ENCODE data around the gene FAM240A.
"Not testable (repeated sequence)": the region's sequence is repeated elsewhere in the genome, so short reads cannot be mapped to it uniquely, and the experiment has no call there.

Gene FAM240A

DNA sequence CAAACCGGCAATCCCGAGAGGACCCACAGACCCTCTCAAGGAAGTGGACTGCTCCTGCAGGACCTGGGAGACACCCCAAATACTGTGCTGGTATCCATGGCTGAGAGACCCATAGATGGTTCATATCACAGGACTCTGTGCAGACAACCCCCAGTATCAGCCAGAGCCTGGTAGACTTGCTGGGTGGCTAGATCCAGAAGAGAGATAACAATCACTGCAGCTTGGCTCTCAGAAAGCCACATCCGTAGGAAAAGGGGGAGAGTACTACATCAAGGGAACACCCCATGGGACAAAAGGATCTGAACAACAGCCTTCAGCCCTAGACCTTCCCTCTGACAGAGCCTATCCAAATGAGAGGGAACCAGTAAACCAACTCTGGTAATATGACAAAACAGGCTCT, 25.1 kb upstream of the FAM240A start:
- DNase-seq, result not testable (repeated sequence)

DNA sequence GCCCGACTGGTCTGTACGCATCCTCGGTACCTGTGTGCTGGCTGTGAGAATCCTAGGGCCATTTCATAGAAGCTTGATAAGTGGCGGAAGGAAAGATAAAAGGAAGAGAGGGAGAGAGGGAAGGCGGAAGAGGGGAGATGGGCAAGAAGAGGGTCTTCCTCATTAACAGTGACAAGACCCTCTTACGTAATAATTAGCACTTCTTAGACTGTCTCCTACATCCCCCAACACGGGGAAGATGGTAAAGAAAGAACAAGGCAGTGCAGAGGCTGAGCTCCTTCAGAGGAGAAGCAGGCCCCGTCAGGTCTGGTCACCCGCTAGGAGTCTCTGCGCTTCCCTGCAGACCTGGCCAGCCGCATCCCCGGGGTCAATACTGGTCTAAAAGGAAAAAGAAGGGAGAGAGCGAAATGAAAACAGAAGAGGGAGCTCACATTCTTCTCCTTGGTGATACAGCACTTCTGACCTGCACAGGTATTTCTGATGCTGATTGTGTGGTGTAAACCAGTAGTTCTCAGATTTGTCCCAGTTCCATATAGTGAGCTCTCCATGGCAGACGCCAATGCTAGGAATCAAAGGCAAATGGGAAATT, 19.0 kb upstream of the FAM240A start:
- DNase-seq, result no peak

DNA sequence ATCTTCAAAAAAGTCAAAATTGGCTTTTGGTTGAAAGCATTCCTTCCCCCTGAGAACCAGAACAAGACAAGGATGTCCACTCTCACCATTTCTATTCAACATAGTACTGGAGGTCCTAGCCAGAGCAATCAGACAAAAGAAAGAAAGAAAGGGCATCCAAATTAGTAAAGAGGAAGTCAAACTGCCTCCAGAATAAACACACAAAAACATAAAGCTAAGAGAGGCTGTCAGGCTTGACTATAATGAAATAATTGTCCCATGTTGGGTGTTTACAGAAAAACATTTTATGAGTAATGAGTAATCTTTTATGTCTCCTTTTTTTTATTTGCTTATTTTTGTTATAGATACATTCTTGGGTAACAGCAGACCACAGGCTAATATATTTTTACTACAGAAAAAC, 18.3 kb upstream of the FAM240A start:
- no peak for DNase-seq

DNA sequence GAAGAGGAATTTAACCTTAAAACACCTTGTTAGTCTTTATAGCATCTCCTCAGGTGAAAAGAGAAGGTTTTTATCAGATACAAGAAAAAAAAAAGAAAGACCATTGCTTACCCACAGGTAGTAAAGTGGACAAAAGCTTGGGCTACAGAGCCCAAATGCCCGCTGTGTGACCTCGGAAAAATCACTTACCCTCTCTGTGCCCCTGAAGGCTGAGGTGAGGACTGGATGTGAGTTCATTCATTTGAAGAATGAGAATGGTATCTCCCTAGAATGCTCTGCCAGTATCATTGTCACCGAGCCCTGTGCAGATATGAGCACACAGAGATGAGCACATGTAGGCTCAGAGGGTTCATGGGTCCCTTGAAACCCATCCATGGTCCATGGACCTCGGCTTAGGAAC, 17.6 kb upstream of the FAM240A start:
- DNase-seq, result no peak

DNA sequence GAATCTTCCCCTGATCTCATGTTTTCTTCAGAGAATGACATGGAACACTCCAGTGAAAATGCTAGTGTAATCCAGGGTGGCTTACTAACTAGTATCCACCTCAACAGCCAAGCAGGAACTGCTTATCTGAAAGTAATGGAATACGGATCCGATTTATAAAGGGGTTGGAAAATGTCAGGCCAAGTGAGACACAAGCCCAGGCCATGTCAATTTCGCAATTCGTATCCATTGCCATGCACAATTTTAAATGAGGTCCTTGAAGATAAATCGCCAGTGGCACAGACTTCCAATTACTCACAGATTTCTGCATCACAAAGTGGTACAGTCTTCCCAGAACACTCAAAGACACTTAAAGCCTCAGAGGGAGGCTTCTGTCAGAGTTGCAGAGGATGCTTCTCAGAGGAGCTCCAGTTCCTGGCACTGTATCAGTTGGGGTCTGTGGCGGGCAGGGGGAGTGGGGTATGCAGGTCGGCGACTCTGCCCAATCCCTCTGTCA, 16.5 kb upstream of the FAM240A start:
- no peak for DNase-seq

DNA sequence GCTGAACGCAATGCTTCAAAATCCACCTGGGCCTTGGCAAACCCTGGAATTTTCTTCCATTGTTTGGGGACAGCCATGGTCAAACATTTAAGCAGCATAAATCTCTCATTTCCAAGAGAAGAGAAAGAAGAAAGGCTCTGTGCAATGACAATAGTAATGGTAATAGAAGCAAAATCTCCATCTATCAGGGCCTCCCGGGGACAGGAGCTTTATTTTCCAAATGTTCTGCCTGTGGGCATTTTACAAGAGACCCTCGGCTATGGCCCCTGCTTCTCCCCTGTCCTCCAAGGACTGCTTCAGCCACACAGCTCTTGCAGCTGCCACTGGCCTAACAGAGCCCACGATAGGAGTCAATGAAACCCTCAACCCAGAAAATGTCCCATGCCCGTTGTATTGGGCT, 12.7 kb upstream of the FAM240A start:
- no peak for DNase-seq

DNA sequence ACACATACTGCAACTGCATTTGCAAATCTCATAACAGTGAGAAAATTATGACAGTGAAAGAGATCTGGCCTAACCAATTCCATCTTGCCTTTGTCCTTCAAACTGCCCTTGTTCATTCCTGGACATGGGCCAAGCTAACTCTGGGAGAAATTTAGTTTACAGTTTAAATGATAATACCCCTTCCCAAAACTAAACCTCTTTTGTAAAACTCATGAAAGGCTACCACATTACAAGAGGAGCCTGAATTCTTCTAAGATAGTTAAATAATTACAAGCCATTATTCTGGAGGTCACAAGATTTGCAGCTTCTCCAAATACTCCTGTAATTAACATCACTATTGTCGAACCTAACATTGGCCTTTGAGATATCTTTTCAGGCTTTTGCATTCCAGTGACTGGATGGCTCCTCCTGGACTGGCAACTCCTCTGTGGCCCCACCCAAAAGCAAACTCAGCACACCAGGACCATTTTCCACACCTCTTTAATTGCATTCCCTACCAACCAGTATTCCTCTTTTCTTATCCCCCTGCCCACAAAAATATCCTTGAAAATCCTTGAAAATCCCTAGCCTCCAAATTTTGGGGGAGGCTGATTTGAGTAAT, 8.8 kb upstream of the FAM240A start:
- no peak for DNase-seq

DNA sequence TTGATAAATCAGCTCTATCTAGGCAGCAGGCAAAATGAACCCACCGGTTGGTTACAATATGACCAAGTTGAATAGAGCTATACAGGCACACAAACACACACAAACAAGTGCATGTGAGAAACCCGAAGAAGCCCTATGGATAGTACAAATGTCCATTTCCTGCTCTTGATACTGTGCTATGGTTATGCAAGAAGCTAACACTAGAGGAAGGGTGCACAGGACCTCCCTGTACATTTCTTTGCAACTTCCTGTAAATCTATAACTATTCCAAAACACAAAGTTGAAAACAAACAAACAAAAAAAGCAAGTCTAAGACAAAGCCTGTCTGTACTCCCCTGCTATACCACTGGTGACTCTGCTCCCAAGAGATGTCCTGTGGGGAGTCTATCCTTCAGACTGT, 8.2 kb upstream of the FAM240A start:
- no peak for DNase-seq

DNA sequence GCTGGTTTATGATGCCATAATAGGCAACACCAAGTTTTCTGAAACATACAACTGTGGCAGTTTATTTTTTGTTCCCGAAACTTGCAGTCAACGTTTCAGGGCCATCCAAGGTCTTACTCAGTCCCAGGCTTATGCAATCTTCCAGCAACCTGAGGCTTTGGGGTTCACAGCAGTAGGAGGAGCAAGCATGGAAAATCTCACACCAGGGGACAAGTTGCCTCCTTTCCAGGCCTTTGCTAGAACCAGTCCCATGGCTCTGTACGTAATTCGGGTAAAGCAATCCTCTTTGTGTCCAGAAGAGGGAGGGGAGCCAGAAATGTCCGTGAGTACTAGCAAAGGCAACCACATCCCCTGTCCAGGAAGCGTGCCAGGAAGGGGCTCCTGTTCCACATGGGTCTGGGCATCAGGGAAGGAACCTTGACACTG, 4.7 kb upstream of the FAM240A start:
- DNase-seq, result no peak

DNA sequence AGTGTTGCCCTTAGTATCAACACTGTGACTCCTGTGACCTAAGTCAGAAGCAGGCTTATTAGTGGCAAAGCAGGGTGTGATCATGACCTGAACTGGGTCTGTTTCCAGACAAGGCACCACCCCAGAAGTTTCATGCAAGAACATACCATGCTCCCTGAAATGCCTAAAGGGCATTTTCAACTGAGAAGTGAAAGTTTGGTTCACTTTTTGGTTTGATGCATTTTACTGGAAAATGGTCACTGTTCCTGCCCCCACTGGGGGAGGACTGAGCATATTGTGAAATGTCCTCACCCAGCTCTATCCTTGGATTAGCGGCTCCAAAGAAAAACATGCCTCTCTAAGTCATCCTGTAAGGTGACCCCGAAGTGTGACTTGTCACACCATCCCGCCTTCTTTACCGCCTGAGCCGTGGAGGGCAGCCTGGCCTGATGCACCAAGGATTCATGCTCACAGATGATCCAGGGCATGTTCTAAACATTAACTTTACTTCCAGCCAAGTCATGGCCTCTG, 3.1 kb upstream of the FAM240A start:
- no peak for DNase-seq

DNA sequence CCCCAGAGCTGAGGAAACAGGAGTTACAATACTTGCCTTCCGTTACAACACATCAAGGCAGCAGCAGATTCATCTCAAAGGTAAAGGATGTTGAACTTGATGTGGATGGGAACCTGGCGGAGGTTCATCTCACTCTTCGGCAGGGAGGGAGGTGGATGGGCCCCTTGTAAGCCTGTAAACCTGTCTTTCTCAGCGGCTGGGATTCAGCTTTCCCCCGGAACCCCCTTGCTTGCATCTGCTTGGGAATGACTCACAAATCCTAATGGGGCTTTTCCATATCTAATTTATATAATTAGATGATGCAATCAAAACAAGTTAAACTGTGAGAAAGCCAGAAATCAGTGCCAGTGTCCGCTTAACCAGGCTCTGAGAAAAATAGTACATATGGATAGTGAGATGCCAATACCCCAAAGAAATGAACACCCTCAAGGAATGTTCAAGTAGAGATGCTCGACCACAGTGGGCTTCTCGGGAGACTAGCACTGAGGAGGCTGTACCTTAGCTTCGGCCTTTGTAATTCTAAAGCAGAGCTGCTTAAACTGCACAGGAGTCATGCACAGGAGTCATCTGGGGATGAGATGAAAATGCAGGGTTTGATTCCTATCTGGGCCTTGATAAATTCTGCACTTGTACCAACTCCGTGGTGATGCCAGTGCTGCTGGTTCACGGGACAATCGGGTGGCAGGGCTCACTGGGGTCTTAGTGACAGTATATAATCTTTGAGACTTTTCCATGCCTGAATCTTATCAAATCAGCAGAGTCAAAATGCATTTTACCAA, 2.2 kb upstream of the FAM240A start:
- DNase-seq, result no peak

DNA sequence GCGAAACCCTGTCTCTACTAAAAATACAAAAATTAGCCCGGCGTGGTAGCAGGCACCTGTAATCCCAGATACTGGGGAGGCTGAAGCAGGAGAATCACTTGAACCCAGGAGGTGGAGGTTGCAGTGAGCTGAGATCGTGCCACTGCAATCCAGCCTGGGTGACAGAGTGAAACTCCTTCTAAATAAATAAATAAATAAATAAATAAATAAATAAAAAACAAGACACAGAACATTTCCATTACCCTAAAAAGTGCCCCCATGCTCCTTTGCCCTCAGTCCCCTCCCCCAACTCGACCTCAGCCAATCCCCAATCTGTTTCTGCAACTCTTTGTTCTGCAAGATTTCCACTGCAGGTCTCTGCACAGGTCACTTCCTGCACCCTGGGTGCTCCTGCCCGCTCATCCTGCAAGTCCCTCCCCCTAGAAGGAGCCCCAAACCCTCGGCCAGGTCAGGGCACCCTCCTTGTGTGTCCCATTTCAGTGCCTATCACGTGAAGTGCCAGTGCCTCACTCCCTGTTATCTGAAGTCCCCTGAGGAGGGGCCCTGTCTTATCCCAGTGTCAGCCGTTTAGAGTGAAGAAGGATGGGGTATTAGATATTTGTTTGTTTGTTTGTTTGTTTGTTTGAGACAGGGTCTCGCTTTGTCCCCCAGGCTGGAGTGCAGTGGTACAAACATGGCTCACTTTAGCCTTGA, 1.1 kb downstream of the FAM240A start:
- no peak for DNase-seq

DNA sequence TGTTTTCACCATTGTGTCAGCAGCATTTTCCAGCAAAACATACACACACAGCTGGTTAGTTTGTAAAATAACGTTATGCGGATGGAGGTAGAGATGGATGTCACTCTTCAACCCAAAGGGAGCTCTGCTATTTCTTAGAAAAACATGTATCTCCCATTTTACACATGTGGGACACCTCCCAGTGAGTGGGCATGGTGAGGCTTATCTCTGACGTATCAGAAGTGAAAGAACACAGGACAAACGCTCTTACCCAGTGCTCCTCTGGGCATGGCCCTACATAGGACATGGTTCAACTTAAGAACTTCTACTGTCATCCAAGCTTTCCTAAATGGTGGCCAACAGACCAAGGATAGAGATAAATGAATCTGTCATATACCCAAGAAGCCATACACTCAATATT, 2.1 kb downstream of the FAM240A start:
- DNase-seq, result no peak

DNA sequence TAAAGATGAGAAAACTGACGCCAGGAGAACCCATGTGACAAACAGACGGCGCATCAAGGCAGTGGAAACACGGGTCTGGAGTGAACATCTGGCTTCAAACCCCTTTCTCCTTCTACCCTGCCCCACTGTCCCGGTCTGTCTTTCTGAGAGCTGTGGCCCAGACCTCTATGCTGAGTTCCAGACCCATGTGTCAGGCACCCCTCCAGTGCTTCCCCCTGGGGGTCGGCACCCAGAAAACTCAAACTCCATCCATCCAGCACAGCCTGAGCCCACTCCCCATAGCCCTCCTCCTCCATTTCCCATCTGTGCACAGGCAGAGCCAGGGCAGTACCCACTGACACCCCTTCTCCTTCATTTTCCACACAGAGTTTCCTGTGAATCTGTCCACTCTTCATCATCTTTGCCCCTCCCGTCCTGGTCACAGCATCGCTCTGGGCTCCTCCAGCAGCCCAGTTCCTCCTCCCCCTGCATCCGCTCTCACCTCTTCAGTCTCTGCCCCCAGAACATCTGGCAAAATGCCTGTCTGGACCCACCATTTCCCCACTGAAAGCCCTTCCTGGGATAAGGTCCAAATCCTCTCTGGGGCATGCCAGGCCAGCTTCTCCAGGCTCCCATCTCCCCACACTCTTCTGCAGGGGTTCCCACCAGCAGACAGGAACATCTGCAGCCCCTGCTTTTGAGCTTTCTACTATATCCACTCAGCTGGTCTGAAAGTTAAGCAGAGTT, 2.9 kb downstream of the FAM240A start:
- no peak for DNase-seq

DNA sequence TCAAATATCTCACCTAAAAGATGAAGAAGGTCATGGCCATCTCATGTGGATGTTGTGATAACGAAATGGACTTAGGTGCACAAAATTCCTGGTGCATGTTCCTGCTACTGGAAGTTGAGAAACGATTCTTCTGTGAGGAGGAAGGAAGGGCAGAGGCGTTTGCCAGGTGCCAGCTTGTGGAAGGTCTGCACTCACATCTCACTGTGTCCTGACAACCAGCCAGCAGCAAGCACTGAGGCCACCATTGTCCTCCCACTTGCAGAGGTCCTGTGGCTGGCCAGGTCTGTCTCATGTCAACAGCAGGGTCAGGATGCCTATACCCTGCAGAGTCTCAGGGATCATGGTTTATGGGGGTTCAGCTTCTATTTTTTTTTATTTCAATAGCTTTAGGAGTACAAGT, 3.7 kb downstream of the FAM240A start:
- DNase-seq, result no peak

DNA sequence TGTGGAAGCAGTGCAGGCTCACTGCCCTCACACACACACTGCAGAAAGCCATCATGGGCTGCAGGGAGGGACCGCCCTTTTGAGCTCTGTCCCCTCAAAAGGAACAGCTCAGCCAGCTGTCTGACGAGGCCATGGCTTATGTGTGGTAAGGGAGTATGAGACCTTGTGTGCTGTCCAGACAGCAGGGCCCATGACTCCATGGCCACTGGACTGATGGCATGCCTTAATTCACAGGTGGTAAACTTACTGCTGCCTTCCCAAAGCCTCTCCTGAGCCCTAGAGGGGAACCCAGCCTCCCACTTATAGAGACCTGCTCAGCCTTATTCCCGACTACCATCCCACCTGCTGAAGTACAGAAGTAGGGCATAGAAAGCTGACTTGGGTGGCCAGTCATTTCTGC, 5.6 kb downstream of the FAM240A start:
- no peak for DNase-seq

DNA sequence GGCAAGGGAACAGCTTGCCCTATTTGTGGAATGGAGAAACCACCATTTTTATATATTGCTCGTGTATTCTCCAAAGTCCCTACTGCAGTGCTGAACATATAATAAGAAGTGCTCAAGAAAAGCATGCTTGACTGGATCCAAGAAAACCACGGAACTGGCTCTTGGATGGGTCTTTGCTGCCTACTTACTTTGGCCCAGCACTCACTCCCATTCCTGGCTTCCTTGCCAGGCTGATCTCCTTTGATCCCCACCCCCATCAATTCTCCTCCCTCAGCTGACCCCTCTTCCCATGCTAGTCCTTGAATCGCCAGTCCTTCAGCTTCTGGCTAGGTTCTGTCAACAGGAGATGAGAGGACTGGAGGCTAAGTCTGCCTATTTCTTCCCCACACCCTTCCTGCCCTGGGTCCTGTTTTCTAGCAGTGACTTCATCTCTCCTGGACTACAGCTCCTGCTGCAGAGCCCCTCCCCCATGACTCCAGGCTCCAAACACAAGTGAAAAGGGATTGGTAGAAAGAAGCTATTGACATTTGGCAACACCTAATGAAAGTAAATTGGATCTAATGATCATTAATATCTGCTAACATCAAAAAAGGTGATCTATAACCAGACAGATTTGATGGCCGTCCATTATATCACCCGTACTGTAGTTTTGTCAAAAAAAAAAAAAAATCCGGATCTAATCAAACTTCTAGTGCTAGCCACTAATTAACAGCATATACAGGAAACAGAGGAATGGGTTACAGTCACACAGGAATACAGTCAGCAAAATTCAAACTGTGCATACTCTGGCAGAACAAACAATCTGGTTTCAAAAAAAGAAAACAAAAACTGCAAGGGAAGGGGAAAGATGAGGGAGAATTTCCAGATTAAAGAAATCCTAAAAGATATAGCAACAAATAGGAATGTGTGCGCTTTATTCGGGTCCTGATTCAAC, 7.8 kb downstream of the FAM240A start:
- DNase-seq, result no peak

DNA sequence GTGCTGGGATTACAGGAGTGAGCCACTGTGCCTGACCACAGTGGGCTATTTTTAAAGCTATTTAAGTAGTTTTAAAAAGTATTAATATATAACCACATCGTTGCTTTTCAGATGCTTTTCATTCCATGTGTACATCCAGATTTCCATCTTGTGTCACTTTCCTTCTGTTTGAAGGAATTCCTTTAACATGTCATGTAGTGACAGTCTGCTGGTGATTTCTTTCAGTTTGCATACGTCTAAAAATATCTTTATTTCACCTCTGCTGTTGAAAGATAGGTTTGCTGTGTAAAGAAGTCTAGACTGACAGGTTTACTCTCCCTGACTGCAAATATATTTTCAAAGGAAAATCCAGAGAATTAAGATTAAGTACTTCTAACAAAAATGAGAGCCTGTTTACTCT, 12.2 kb downstream of the FAM240A start:
- DNase-seq, result no peak

DNA sequence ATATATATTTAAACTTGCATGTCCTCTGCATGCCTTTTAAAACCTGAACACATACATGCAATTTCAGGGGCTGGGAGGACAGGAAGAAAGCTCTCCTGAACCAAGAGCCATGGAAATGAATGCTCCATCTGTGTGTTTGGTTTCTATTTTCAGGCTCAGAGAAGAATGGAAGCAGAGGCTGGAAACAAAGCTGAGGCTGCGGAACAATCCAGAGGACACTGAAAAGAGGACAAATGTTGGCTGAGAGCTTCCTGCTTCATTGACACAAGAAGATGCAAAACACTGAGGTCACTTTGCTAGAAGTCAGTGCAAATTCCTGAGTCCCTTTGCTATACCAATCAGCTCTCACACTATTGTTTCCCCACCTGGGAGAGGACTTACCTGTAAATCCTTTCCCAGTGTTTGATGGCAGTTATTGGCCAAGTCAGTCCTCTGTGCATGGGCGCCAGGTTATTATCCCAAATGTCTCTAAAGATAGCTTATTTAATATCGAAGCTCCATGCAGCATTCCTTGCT, 12.7 kb downstream of the FAM240A start:
- DNase-seq, result no peak

DNA sequence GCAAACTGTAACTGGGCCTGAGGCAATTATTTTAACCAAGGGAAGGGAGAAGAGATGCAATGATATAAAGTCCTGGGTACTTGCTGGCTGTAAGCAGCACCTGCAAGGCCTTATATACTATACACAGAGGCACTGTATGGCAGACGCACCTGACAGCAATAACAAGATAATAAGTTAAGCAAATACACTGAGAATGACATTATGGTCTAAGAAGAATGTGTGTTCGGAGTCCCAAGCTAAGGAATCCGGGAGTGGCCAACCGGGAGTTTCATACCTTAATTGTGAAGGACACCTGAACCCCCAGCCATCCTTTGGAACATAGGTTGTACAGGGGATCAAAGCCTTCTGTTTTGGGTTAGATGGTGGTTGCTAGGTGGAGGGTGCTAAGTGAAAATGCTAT, 13.7 kb downstream of the FAM240A start:
- DNase-seq, result no peak

DNA sequence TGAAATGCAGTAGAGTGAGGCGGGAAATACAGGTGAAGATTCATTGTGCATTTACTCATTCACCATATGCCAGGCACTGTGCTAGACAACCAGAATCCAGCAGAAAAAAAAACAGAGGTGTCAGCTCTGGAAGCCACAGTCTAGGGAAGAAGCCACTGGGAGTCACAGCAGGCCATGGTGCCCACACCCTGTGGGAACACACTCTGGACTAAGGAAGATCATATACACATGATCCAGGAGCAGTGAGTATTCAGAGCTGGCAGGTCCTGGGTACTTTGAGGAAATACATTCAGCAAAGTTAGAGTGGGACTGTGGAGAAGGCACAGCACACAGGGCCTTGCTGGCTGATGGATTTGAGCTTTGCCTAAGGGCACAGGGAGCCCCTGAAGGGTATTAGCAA, 14.8 kb downstream of the FAM240A start:
- DNase-seq, result no peak

Data from activated CD4-positive, alpha-beta T cell treated with anti-CD3 and anti-CD28 coated beads, Interleukin-2, amount 50 U/mL, for 4 hours (primary cell).